ENCODE results near the gene RTP1.

DNA sequence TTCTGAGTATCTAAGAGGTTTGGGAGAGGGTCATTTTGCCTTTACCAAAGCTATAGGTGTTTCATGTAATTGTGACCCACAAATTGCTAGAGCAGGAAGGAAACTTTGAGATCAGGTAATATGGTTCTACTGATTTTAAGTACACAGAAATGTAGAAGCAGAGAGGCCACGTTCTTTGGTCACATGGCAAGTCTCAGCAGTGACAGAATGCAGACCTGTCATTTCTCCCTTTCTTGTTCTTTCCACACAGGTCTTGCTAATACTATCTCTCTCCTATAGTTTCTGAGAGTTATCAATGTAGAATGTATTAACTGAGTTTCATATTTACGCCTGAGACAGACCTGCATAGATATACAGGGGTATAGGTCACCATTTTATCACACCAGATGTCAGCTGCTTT, 10.9 kb upstream of the RTP1 start:
- TF ChIP-seq, protein P1, sequence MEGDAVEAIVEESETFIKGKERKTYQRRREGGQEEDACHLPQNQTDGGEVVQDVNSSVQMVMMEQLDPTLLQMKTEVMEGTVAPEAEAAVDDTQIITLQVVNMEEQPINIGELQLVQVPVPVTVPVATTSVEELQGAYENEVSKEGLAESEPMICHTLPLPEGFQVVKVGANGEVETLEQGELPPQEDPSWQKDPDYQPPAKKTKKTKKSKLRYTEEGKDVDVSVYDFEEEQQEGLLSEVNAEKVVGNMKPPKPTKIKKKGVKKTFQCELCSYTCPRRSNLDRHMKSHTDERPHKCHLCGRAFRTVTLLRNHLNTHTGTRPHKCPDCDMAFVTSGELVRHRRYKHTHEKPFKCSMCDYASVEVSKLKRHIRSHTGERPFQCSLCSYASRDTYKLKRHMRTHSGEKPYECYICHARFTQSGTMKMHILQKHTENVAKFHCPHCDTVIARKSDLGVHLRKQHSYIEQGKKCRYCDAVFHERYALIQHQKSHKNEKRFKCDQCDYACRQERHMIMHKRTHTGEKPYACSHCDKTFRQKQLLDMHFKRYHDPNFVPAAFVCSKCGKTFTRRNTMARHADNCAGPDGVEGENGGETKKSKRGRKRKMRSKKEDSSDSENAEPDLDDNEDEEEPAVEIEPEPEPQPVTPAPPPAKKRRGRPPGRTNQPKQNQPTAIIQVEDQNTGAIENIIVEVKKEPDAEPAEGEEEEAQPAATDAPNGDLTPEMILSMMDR (IDR thresholded peaks at IDR 0.05): no peak
- TF ChIP-seq EZH2phosphoT487 (IDR thresholded peaks at IDR 0.05) (no peak), EZH2 (IDR thresholded peaks at IDR 0.05) (no peak)
